Measurements from ENCODE around the gene CCDC149.

DNA sequence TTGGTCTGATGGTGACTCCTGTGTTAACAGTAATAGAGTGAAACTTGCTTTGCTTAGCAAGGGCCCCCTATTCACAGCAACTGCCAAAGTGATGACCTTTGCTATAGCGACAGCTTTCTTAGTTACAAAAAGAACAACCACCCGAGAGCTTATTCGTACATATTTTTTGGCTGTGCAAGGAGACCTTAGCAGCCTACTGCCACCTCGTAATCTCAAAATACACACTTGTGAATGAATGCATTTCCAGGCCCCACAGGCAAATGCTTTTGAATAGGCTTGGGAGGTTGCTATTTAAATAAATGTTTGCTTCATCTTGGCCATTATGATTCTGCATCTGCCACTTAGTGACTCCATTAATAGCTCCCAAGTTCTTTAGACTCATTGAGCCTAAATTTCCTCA is 47.4 kb downstream of the CCDC149 start:
- TF ChIP-seq, protein P1, sequence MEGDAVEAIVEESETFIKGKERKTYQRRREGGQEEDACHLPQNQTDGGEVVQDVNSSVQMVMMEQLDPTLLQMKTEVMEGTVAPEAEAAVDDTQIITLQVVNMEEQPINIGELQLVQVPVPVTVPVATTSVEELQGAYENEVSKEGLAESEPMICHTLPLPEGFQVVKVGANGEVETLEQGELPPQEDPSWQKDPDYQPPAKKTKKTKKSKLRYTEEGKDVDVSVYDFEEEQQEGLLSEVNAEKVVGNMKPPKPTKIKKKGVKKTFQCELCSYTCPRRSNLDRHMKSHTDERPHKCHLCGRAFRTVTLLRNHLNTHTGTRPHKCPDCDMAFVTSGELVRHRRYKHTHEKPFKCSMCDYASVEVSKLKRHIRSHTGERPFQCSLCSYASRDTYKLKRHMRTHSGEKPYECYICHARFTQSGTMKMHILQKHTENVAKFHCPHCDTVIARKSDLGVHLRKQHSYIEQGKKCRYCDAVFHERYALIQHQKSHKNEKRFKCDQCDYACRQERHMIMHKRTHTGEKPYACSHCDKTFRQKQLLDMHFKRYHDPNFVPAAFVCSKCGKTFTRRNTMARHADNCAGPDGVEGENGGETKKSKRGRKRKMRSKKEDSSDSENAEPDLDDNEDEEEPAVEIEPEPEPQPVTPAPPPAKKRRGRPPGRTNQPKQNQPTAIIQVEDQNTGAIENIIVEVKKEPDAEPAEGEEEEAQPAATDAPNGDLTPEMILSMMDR (conservative IDR thresholded peaks at IDR 0.05; ENCODE audit: low read length): no peak
- TF ChIP-seq EZH2phosphoT487 (IDR thresholded peaks at IDR 0.05; ENCODE audit: borderline replicate concordance, low read depth, low read length): no peak
